Measurements from ENCODE around the gene PCP4. TPM values are rescaled to one million over a fixed set of nuclear protein-coding genes. Genes with fewer than 3 reads are reported as not detected.

Gene PCP4
- total and polyA plus RNA-seq, 10 of the 15 experiments (the other 5 are each of a cell fraction or from before 2014, with no cell fraction given) = not detected

DNA sequence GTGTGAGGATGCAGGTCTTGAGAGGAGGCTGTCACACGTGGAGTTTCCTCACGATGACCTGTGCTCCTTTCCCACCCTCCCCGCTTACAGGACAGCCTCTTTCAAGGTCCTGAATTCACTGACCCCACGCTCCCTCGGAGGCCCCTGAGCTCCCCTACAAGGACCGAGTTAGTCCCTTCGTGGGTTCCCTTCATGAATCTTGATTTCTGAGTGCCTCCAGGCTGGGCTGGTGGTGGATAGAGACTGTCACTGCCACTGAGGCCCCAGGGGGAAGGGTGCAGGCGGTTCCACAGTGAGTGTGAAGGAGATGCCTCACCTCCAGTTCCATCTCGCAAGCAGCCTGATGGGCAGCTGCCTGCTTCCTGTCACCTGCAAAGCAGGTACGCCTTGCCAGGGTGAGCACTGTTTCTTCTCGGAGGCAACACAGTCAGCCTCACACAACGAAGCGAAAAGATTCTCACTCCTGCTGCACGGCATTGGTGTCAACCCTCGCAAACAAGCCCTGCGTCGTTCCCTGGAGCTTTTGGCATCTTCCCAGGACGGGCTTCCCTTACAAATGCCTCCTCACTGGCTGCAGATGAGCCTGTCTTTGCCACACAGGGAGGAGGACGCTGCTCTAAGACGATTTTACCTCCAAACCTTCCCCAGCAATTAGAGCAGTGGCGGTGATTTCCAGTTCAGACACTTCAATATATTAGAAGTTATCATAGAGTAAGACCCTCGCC, 26.7 kb upstream of the PCP4 start:
- Histone ChIP-seq H4K20me1 (ENCODE audit: control insufficient read depth, insufficient read depth) (no peaks in the 10 kb centered on the region), H3K27me3 (replicated peaks in 1 of 2; ENCODE audit: control insufficient read depth in 2 of 2, insufficient read depth in 2 of 2, low read length in 1 of 2) (no peaks in the 10 kb centered on the region), H3K4me3 (no peak overlapping the region), H3K79me2 (ENCODE audit: control insufficient read depth, insufficient read depth, low read length) (no peaks in the 10 kb centered on the region), H3K36me3 (ENCODE audit: control insufficient read depth in 2 of 2, insufficient read depth in 2 of 2, low read length in 1 of 2) (no peaks in the 10 kb centered on the region), H3K4me1 (ENCODE audit: control insufficient read depth, insufficient read depth, low read length) (no peaks in the 10 kb centered on the region), H3K4me2 (ENCODE audit: control insufficient read depth, insufficient read depth) (no peak overlapping the region), H2AFZ (ENCODE audit: control insufficient read depth, low read depth, low read length) (no peak overlapping the region), H3K9me3 (replicated peaks; ENCODE audit: control insufficient read depth, insufficient read depth, low read length) (no peaks in the 10 kb centered on the region; the same call in 2 of the 3 replicates), H3K27ac (ENCODE audit: control insufficient read depth, insufficient read depth) (no peak overlapping the region), H3K9ac (ENCODE audit: control insufficient read depth, insufficient read depth, low read length) (no peak overlapping the region)
- SMC1A ChIA-PET (ENCODE audit: uncharacterized antibody, unreplicated experiment) = no interaction called here
- no peak for ATAC-seq
- FAIRE-seq = no peak
- RAD21 ChIA-PET (ENCODE audit: unreplicated experiment) = no interaction called here
- DNase-seq (ENCODE audit: low read depth, low spot score) = no peak
- no TSS peak for BruUV-seq (replicated peaks)
- intact Hi-C loops (cut with micrococcal nuclease; ENCODE audit: unreplicated experiment) = no loop called here
- in situ Hi-C loops (cut with MboI) = no loop called here
- CTCF ChIA-PET = no interaction called here
- POLR2A ChIA-PET = no interaction called here
- WGBS (ENCODE audit: insufficient coverage, insufficient replicate concordance, low lambda C conversion rate, missing lambda C conversion rate) = 20% methylated on average over 22 of the region's 22 CpGs
- TF ChIP-seq SRF (IDR thresholded peaks at IDR 0.05; ENCODE audit: low read depth in 2 of 2, low read length in 2 of 2) = no peak
- no peak for TF ChIP-seq KAT2A (conservative IDR thresholded peaks at IDR 0.05; ENCODE audit: control insufficient read depth, low read depth, low read length)
- TF ChIP-seq CTCF (IDR thresholded peaks at IDR 0.05 in 2 of 3, conservative IDR thresholded peaks at IDR 0.05 in 1 of 3; ENCODE audit: control insufficient read depth in 2 of 3, extremely low read depth in 1 of 3, insufficient read depth in 1 of 3, low read depth in 3 of 3, low read length in 3 of 3) = no peak
- TF ChIP-seq MTA3 (IDR thresholded peaks at IDR 0.05; ENCODE audit: borderline replicate concordance, low read length) = no peak
- TF ChIP-seq, protein P1, sequence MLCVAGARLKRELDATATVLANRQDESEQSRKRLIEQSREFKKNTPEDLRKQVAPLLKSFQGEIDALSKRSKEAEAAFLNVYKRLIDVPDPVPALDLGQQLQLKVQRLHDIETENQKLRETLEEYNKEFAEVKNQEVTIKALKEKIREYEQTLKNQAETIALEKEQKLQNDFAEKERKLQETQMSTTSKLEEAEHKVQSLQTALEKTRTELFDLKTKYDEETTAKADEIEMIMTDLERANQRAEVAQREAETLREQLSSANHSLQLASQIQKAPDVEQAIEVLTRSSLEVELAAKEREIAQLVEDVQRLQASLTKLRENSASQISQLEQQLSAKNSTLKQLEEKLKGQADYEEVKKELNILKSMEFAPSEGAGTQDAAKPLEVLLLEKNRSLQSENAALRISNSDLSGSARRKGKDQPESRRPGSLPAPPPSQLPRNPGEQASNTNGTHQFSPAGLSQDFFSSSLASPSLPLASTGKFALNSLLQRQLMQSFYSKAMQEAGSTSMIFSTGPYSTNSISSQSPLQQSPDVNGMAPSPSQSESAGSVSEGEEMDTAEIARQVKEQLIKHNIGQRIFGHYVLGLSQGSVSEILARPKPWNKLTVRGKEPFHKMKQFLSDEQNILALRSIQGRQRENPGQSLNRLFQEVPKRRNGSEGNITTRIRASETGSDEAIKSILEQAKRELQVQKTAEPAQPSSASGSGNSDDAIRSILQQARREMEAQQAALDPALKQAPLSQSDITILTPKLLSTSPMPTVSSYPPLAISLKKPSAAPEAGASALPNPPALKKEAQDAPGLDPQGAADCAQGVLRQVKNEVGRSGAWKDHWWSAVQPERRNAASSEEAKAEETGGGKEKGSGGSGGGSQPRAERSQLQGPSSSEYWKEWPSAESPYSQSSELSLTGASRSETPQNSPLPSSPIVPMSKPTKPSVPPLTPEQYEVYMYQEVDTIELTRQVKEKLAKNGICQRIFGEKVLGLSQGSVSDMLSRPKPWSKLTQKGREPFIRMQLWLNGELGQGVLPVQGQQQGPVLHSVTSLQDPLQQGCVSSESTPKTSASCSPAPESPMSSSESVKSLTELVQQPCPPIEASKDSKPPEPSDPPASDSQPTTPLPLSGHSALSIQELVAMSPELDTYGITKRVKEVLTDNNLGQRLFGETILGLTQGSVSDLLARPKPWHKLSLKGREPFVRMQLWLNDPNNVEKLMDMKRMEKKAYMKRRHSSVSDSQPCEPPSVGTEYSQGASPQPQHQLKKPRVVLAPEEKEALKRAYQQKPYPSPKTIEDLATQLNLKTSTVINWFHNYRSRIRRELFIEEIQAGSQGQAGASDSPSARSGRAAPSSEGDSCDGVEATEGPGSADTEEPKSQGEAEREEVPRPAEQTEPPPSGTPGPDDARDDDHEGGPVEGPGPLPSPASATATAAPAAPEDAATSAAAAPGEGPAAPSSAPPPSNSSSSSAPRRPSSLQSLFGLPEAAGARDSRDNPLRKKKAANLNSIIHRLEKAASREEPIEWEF (IDR thresholded peaks at IDR 0.05; ENCODE audit: insufficient replicate concordance, low read depth, low read length) = no peak
- TF ChIP-seq, protein P2, sequence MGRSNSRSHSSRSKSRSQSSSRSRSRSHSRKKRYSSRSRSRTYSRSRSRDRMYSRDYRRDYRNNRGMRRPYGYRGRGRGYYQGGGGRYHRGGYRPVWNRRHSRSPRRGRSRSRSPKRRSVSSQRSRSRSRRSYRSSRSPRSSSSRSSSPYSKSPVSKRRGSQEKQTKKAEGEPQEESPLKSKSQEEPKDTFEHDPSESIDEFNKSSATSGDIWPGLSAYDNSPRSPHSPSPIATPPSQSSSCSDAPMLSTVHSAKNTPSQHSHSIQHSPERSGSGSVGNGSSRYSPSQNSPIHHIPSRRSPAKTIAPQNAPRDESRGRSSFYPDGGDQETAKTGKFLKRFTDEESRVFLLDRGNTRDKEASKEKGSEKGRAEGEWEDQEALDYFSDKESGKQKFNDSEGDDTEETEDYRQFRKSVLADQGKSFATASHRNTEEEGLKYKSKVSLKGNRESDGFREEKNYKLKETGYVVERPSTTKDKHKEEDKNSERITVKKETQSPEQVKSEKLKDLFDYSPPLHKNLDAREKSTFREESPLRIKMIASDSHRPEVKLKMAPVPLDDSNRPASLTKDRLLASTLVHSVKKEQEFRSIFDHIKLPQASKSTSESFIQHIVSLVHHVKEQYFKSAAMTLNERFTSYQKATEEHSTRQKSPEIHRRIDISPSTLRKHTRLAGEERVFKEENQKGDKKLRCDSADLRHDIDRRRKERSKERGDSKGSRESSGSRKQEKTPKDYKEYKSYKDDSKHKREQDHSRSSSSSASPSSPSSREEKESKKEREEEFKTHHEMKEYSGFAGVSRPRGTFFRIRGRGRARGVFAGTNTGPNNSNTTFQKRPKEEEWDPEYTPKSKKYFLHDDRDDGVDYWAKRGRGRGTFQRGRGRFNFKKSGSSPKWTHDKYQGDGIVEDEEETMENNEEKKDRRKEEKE (IDR thresholded peaks at IDR 0.05) = no peak
- TF ChIP-seq PRDM15 (CRISPR knock-in tag; IDR thresholded peaks at IDR 0.05) = no peak
